ENCODE measurements around the gene SERINC1.

- TF ChIP-seq TAF1 (IDR thresholded peaks at IDR 0.05; ENCODE audit: borderline replicate concordance, low read depth, low read length), result no peak
- no peak for TF ChIP-seq POLR2A (IDR thresholded peaks at IDR 0.05; ENCODE audit: low read depth, low read length)
- TF ChIP-seq POLR2AphosphoS5 (IDR thresholded peaks at IDR 0.05; ENCODE audit: low read depth, low read length), result no peak
Observed at GRCh38 chr6:122404444-122404843, 67.2 kb downstream of the SERINC1 start.
